H1 (cell line): Measurements from ENCODE around the gene SLC20A1. TPM values are rescaled to one million over a fixed set of nuclear protein-coding genes. Genes with fewer than 3 reads are reported as not detected.
A peak's percentile ranks its signal among the peaks of the same experiment; 100 is the strongest.

Experiments
- CTCF ChIA-PET: fragments of 300-600 bp; sonication (Branson Sonifier 250); formaldehyde crosslinking; loops from one replicate; lab custom pipeline; 2021; ENCODE audit not compliant: partially characterized antibody; lab: Charles Lee
- POLR2A ChIA-PET: fragments of 300-600 bp; sonication (Branson Sonifier 250); formaldehyde crosslinking; loops from one replicate; lab custom pipeline; 2021; ENCODE audit warnings: inconsistent platforms; ENCODE audit not compliant: partially characterized antibody; lab: Charles Lee
- DNase-seq, 2 experiments: peaks; one replicate each; pipeline versions ENCODE4 v3.0.0 to v3.0.0-alpha.2; 2010 to 2022; ENCODE audit warnings: low spot score in 2 of 2, low read depth in 1 of 2, mixed read lengths in 1 of 2
- FAIRE-seq: peaks from 2 replicates; lab custom pipeline; 2011; peaks lifted over from hg19 to GRCh38; lab: Jason Lieb, UNC
- H2AFZ ChIP-seq: 2 replicates; pipeline ENCODE4 v1.8.1; 2012; ENCODE audit warnings: low read length, inconsistent platforms
- H2AK5ac ChIP-seq: 2 replicates; pipeline ENCODE4 v1.6.1; 2013; ENCODE audit warnings: low read depth, low read length
- H2BK120ac ChIP-seq: replicated peaks from 2 replicates; pipeline ENCODE3; 2013; ENCODE audit warnings: low read depth, low read length, inconsistent platforms
- H2BK12ac ChIP-seq: 2 replicates; pipeline ENCODE4 v1.6.1; 2013; ENCODE audit warnings: low read depth, low read length
- H2BK15ac ChIP-seq: 2 replicates; pipeline ENCODE4 v1.6.1; 2013; ENCODE audit warnings: low read length
- H2BK20ac ChIP-seq: 2 replicates; pipeline ENCODE4 v1.6.1; 2013; ENCODE audit warnings: low read length
- H2BK5ac ChIP-seq: 2 replicates; pipeline ENCODE4 v1.6.1; 2013; ENCODE audit warnings: low read depth, low read length
- H3K14ac ChIP-seq: 2 replicates; pipeline ENCODE4 v1.6.1; 2013; ENCODE audit warnings: inconsistent platforms; ENCODE audit not compliant: insufficient read length
- H3K18ac ChIP-seq: 2 replicates; pipeline ENCODE4 v1.6.1; 2013; ENCODE audit warnings: low read length; ENCODE audit errors: extremely low read depth
- H3K23ac ChIP-seq: 2 replicates; pipeline ENCODE4 v1.6.1; 2013; ENCODE audit warnings: inconsistent platforms; ENCODE audit not compliant: insufficient read length
- H3K23me2 ChIP-seq: 2 replicates; pipeline ENCODE4 v1.6.1; 2013; ENCODE audit warnings: low read depth, low read length
- H3K27ac ChIP-seq: 2 replicates; pipeline ENCODE4 v1.6.1; 2011; ENCODE audit warnings: low read depth, low read length, inconsistent platforms
- H3K27me3 ChIP-seq, 4 experiments: replicated peaks in 1 of 4; 1 replicate in 1 of 4; 2 replicates in 3 of 4; pipeline versions ENCODE4 v1.6.1 to v1.8.1; 2011 to 2013; ENCODE audit warnings: low read length in 3 of 4, mild to moderate bottlenecking in 3 of 4, inconsistent platforms in 2 of 4, mixed read lengths in 2 of 4, moderate library complexity in 1 of 4; ENCODE audit not compliant: control insufficient read depth in 3 of 4, insufficient read depth in 3 of 4; ENCODE audit errors: extremely low read depth in 1 of 4
- H3K36me3 ChIP-seq, 4 experiments: 2 replicates each; pipeline versions ENCODE4 v1.6.1 to v1.8.1; 2011 to 2013; ENCODE audit warnings: mild to moderate bottlenecking in 4 of 4, low read length in 3 of 4, moderate library complexity in 2 of 4, control low read depth in 1 of 4, inconsistent platforms in 1 of 4; ENCODE audit not compliant: insufficient read depth in 4 of 4, control insufficient read depth in 2 of 4
- H3K4ac ChIP-seq: replicated peaks from 2 replicates; pipeline ENCODE3; 2013; ENCODE audit warnings: low read length, low read depth, mixed read lengths, inconsistent platforms; ENCODE audit not compliant: insufficient read length
- H3K4me1 ChIP-seq, 4 experiments: replicated peaks in 1 of 4; 1 replicate in 1 of 4; 2 replicates in 3 of 4; pipeline versions ENCODE4 v1.6.1 to v1.8.1; 2011 to 2013; ENCODE audit warnings: low read length in 3 of 4, inconsistent platforms in 2 of 4, mixed read lengths in 1 of 4; ENCODE audit not compliant: insufficient read depth in 4 of 4, control insufficient read depth in 3 of 4
- H3K4me2 ChIP-seq, 2 experiments: 2 replicates each; pipeline versions ENCODE4 v1.6.1 to v1.8.1; 2011 to 2013; ENCODE audit warnings: low read depth in 2 of 2, low read length in 2 of 2, control low read depth in 1 of 2, inconsistent platforms in 1 of 2, mild to moderate bottlenecking in 1 of 2; ENCODE audit not compliant: insufficient read depth in 1 of 2
- H3K4me3 ChIP-seq, 4 experiments: fragments of 200-600, 300-600 bp in 1 of 4; sonication (generic), shearing (Covaris generic), sonication (Bioruptor Twin) in 1 of 4; 2 replicates each; pipeline versions ENCODE4 v1.5.1 to v1.8.1; 2011 to 2016; ENCODE audit warnings: low read length in 4 of 4, low read depth in 3 of 4, control low read depth in 2 of 4, inconsistent platforms in 2 of 4, mild to moderate bottlenecking in 2 of 4, mixed read lengths in 1 of 4, moderate library complexity in 1 of 4; ENCODE audit not compliant: insufficient read depth in 2 of 4; ENCODE audit errors: extremely low read depth in 1 of 4
- H3K56ac ChIP-seq: replicated peaks from 2 replicates; pipeline ENCODE3; 2013; ENCODE audit warnings: low read depth, mild to moderate bottlenecking, mixed read lengths, low read length, inconsistent platforms; ENCODE audit not compliant: insufficient read length
- H3K79me1 ChIP-seq: 2 replicates; pipeline ENCODE4 v1.6.1; 2013; ENCODE audit warnings: low read depth, low read length, control low read depth
- H3K79me2 ChIP-seq, 2 experiments: 2 replicates each; pipeline versions ENCODE4 v1.6.1 to v1.8.1; 2012 to 2013; ENCODE audit warnings: low read length in 2 of 2, mild to moderate bottlenecking in 2 of 2, inconsistent platforms in 1 of 2; ENCODE audit not compliant: insufficient read depth in 2 of 2, control insufficient read depth in 1 of 2
- H3K9ac ChIP-seq, 4 experiments: replicated peaks in 1 of 4; 1 replicate in 1 of 4; 2 replicates in 3 of 4; pipeline versions ENCODE4 v1.6.1 to v1.8.1; 2011 to 2013; ENCODE audit warnings: low read depth in 3 of 4, low read length in 3 of 4, control low read depth in 2 of 4, mild to moderate bottlenecking in 2 of 4, moderate library complexity in 2 of 4, inconsistent platforms in 1 of 4; ENCODE audit errors: extremely low read depth in 1 of 4
- H3K9me3 ChIP-seq, 2 experiments: 2 replicates each; pipeline versions ENCODE4 v1.6.1 to v1.8.1; 2012 to 2013; ENCODE audit warnings: mild to moderate bottlenecking in 2 of 2, moderate library complexity in 2 of 2, control low read depth in 1 of 2, inconsistent platforms in 1 of 2, low read depth in 1 of 2, low read length in 1 of 2, mixed read lengths in 1 of 2; ENCODE audit not compliant: insufficient read depth in 2 of 2
- H4K20me1 ChIP-seq, 2 experiments: replicated peaks in 1 of 2; 2 replicates each; pipeline versions ENCODE3 to v1.8.1; 2011 to 2013; ENCODE audit warnings: inconsistent platforms in 2 of 2, low read length in 2 of 2, mild to moderate bottlenecking in 1 of 2; ENCODE audit not compliant: insufficient read depth in 2 of 2, control insufficient read depth in 1 of 2
- H4K5ac ChIP-seq: 2 replicates; pipeline ENCODE4 v1.6.1; 2013; ENCODE audit warnings: low read length, low read depth, mixed read lengths, inconsistent platforms; ENCODE audit not compliant: insufficient read length
- H4K8ac ChIP-seq: 2 replicates; pipeline ENCODE4 v1.8.0; 2013; ENCODE audit warnings: mild to moderate bottlenecking, moderate library complexity, low read length, inconsistent platforms; ENCODE audit not compliant: insufficient read depth; ENCODE audit errors: extremely low read depth
- H4K91ac ChIP-seq: replicated peaks from 2 replicates; pipeline ENCODE3; 2013; ENCODE audit warnings: low read length, mixed read lengths, inconsistent platforms; ENCODE audit not compliant: insufficient read length
- CBX8 ChIP-seq: fragments of 300-800, 300-1000 bp; sonication (generic); IDR thresholded peaks from 2 replicates; pipeline ENCODE4 v1.7.1; 2016; ENCODE audit warnings: low read depth, low read length, borderline replicate concordance
- PHF8 ChIP-seq: fragments of 200-600 bp; sonication (generic); conservative IDR thresholded peaks from 2 replicates; pipeline ENCODE4 v1.7.1; 2012; ENCODE audit warnings: low read depth, mild to moderate bottlenecking, inconsistent platforms, low read length, moderate library complexity
- POU5F1 ChIP-seq: IDR thresholded peaks from 2 replicates; pipeline ENCODE4 v1.6.1; 2011; ENCODE audit warnings: low read depth, mild to moderate bottlenecking, low read length, moderate library complexity
- WGBS, 2 experiments: shearing (Covaris generic) in 1 of 2; methylation state at CpG; one replicate each; pipeline versions ENCODE4 v1.1.6 to v1.1.7; 2013 to 2015; ENCODE audit warnings: low lambda C conversion rate in 2 of 2, mixed read lengths in 2 of 2, inconsistent platforms in 1 of 2, low coverage in 1 of 2, missing lambda C conversion rate in 1 of 2; ENCODE audit not compliant: insufficient replicate concordance in 2 of 2, insufficient coverage in 1 of 2, insufficient read length in 1 of 2; ENCODE audit errors: extremely low coverage in 1 of 2, missing lambda C conversion rate in 1 of 2; 5-methylcytosine and 5-hydroxymethylcytosine counted together
- polyA plus RNA-seq, 7 experiments: library from polyadenylated mRNA; depleted of rRNA in 3 of 7; stranded (reverse) in 5 of 7; unstranded in 2 of 7; fragments of >200 nt in 5 of 7; fragments of 200-250 nt in 2 of 7; gene quantifications; 1 replicate in 5 of 7; 2 replicates in 1 of 7; 4 replicates in 1 of 7; pipeline versions ENCODE4 v1.2.1 to v1.2.3, GENCODE V29; 2011 to 2013; ENCODE audit warnings: missing spikeins in 2 of 7, mixed read lengths in 2 of 7
- total RNA-seq: library from RNA; stranded (reverse); fragmentation: NEBNext Ultra II Directional; extraction: Animal tissue kit (Norgen Biotek cat#: 25700); gene quantifications from 2 replicates; pipeline ENCODE4 v1.2.1, GENCODE V29; 2021

The SLC20A1 gene
- total and polyA plus RNA-seq, 2 of the 8 experiments (the other 6 are each of a cell fraction or from before 2014, with no cell fraction given) = 42.6 to 105 TPM

- no peak overlapping the region for H2AK5ac ChIP-seq
- no peak overlapping the region for H3K23ac ChIP-seq
- H2BK12ac ChIP-seq = no peak overlapping the region; the same call in 1 of the 2 replicates
- H3K9ac ChIP-seq = no peak overlapping the region
- no peak overlapping the region for H2BK20ac ChIP-seq
- WGBS, 2 experiments = 88% methylated on average over 3 of the region's 3 CpGs; no CpG with 5 or more reads in 1 of the 2 experiments
- no peak overlapping the region for H2BK15ac ChIP-seq
- H4K8ac ChIP-seq = no peak overlapping the region
- H2AFZ ChIP-seq = peak overlapping the region; percentile 10; the same call in 1 of the 2 replicates
- H3K4me2 ChIP-seq = no peak overlapping the region
- H3K9me3 ChIP-seq = no peaks in the 10 kb centered on the region
- peaks cover 1% of the 10 kb centered on the region; the same call in 1 of the 2 replicates for H3K23me2 ChIP-seq
- H3K14ac ChIP-seq = no peak overlapping the region
- H3K36me3 ChIP-seq = no peaks in the 10 kb centered on the region
- H2BK120ac ChIP-seq = no peak overlapping the region
- H3K27ac ChIP-seq = no peak overlapping the region
- no peak overlapping the region for H3K18ac ChIP-seq
- CTCF ChIA-PET = interaction anchor here (10.5 kb wide), 1 partner anchor 103 kb away, joined by 185 read pairs; the partner anchor contains the start of gene NT5DC4
- TF ChIP-seq POU5F1 (no peak), PHF8 (no peak), CBX8 (no peak)
- TF ChIP-seq, all 59 proteins: peak for 0
- Histone ChIP-seq H4K20me1 (no peaks in the 10 kb centered on the region), H3K79me2 (no peaks in the 10 kb centered on the region), H3K4ac (no peak overlapping the region), H3K4me3 (no peak overlapping the region), H3K56ac (no peak overlapping the region), H4K5ac (no peak overlapping the region), H3K27me3 (no peaks in the 10 kb centered on the region), H2BK5ac (0 out of 2 replicates have a peak overlapping the region, but pooled peaks have one; percentile 40), H3K4me1 (no peaks in the 10 kb centered on the region), H4K91ac (no peak overlapping the region), H3K79me1 (no peaks in the 10 kb centered on the region)
- no peak for DNase-seq
- no peak for FAIRE-seq
- POLR2A ChIA-PET = interaction anchor here (0.8 kb wide), 1 partner anchor 23 kb away, joined by 3 read pairs; no protein-coding TSS in a partner anchor
These were observed 23.2 kb upstream of the SLC20A1 start for GRCh38 chr2:112622528-112622849.
